H1 (cell line): ENCODE data around the gene TXN2. TPM values are rescaled to one million over a fixed set of nuclear protein-coding genes. Genes with fewer than 3 reads are reported as not detected.

ENCODE experiments used
- CTCF ChIA-PET: fragments of 300-600 bp; sonication (Branson Sonifier 250); formaldehyde crosslinking; loops from one replicate; lab custom pipeline; 2021; ENCODE audit not compliant: partially characterized antibody; lab: Charles Lee
- POLR2A ChIA-PET: fragments of 300-600 bp; sonication (Branson Sonifier 250); formaldehyde crosslinking; loops from one replicate; lab custom pipeline; 2021; ENCODE audit warnings: inconsistent platforms; ENCODE audit not compliant: partially characterized antibody; lab: Charles Lee
- DNase-seq, 2 experiments: peaks; one replicate each; pipeline versions ENCODE4 v3.0.0 to v3.0.0-alpha.2; 2010 to 2022; ENCODE audit warnings: low spot score in 2 of 2, low read depth in 1 of 2, mixed read lengths in 1 of 2
- FAIRE-seq: peaks from 2 replicates; lab custom pipeline; 2011; peaks lifted over from hg19 to GRCh38; lab: Jason Lieb, UNC
- H2AFZ ChIP-seq: 2 replicates; pipeline ENCODE4 v1.8.1; 2012; ENCODE audit warnings: low read length, inconsistent platforms
- H2AK5ac ChIP-seq: 2 replicates; pipeline ENCODE4 v1.6.1; 2013; ENCODE audit warnings: low read depth, low read length
- H2BK120ac ChIP-seq: replicated peaks from 2 replicates; pipeline ENCODE3; 2013; ENCODE audit warnings: low read depth, low read length, inconsistent platforms
- H2BK12ac ChIP-seq: 2 replicates; pipeline ENCODE4 v1.6.1; 2013; ENCODE audit warnings: low read depth, low read length
- H2BK15ac ChIP-seq: 2 replicates; pipeline ENCODE4 v1.6.1; 2013; ENCODE audit warnings: low read length
- H2BK20ac ChIP-seq: 2 replicates; pipeline ENCODE4 v1.6.1; 2013; ENCODE audit warnings: low read length
- H2BK5ac ChIP-seq: 2 replicates; pipeline ENCODE4 v1.6.1; 2013; ENCODE audit warnings: low read depth, low read length
- H3K14ac ChIP-seq: 2 replicates; pipeline ENCODE4 v1.6.1; 2013; ENCODE audit warnings: inconsistent platforms; ENCODE audit not compliant: insufficient read length
- H3K18ac ChIP-seq: 2 replicates; pipeline ENCODE4 v1.6.1; 2013; ENCODE audit warnings: low read length; ENCODE audit errors: extremely low read depth
- H3K23ac ChIP-seq: 2 replicates; pipeline ENCODE4 v1.6.1; 2013; ENCODE audit warnings: inconsistent platforms; ENCODE audit not compliant: insufficient read length
- H3K23me2 ChIP-seq: 2 replicates; pipeline ENCODE4 v1.6.1; 2013; ENCODE audit warnings: low read depth, low read length
- H3K27ac ChIP-seq: 2 replicates; pipeline ENCODE4 v1.6.1; 2011; ENCODE audit warnings: low read depth, low read length, inconsistent platforms
- H3K27me3 ChIP-seq, 4 experiments: replicated peaks in 1 of 4; 1 replicate in 1 of 4; 2 replicates in 3 of 4; pipeline versions ENCODE4 v1.6.1 to v1.8.1; 2011 to 2013; ENCODE audit warnings: low read length in 3 of 4, mild to moderate bottlenecking in 3 of 4, inconsistent platforms in 2 of 4, mixed read lengths in 2 of 4, moderate library complexity in 1 of 4; ENCODE audit not compliant: control insufficient read depth in 3 of 4, insufficient read depth in 3 of 4; ENCODE audit errors: extremely low read depth in 1 of 4
- H3K36me3 ChIP-seq, 4 experiments: 2 replicates each; pipeline versions ENCODE4 v1.6.1 to v1.8.1; 2011 to 2013; ENCODE audit warnings: mild to moderate bottlenecking in 4 of 4, low read length in 3 of 4, moderate library complexity in 2 of 4, control low read depth in 1 of 4, inconsistent platforms in 1 of 4; ENCODE audit not compliant: insufficient read depth in 4 of 4, control insufficient read depth in 2 of 4
- H3K4ac ChIP-seq: replicated peaks from 2 replicates; pipeline ENCODE3; 2013; ENCODE audit warnings: low read length, low read depth, mixed read lengths, inconsistent platforms; ENCODE audit not compliant: insufficient read length
- H3K4me1 ChIP-seq, 4 experiments: replicated peaks in 1 of 4; 1 replicate in 1 of 4; 2 replicates in 3 of 4; pipeline versions ENCODE4 v1.6.1 to v1.8.1; 2011 to 2013; ENCODE audit warnings: low read length in 3 of 4, inconsistent platforms in 2 of 4, mixed read lengths in 1 of 4; ENCODE audit not compliant: insufficient read depth in 4 of 4, control insufficient read depth in 3 of 4
- H3K4me2 ChIP-seq, 2 experiments: 2 replicates each; pipeline versions ENCODE4 v1.6.1 to v1.8.1; 2011 to 2013; ENCODE audit warnings: low read depth in 2 of 2, low read length in 2 of 2, control low read depth in 1 of 2, inconsistent platforms in 1 of 2, mild to moderate bottlenecking in 1 of 2; ENCODE audit not compliant: insufficient read depth in 1 of 2
- H3K4me3 ChIP-seq, 4 experiments: fragments of 200-600, 300-600 bp in 1 of 4; sonication (generic), shearing (Covaris generic), sonication (Bioruptor Twin) in 1 of 4; 2 replicates each; pipeline versions ENCODE4 v1.5.1 to v1.8.1; 2011 to 2016; ENCODE audit warnings: low read length in 4 of 4, low read depth in 3 of 4, control low read depth in 2 of 4, inconsistent platforms in 2 of 4, mild to moderate bottlenecking in 2 of 4, mixed read lengths in 1 of 4, moderate library complexity in 1 of 4; ENCODE audit not compliant: insufficient read depth in 2 of 4; ENCODE audit errors: extremely low read depth in 1 of 4
- H3K56ac ChIP-seq: replicated peaks from 2 replicates; pipeline ENCODE3; 2013; ENCODE audit warnings: low read depth, mild to moderate bottlenecking, mixed read lengths, low read length, inconsistent platforms; ENCODE audit not compliant: insufficient read length
- H3K79me1 ChIP-seq: 2 replicates; pipeline ENCODE4 v1.6.1; 2013; ENCODE audit warnings: low read depth, low read length, control low read depth
- H3K79me2 ChIP-seq, 2 experiments: 2 replicates each; pipeline versions ENCODE4 v1.6.1 to v1.8.1; 2012 to 2013; ENCODE audit warnings: low read length in 2 of 2, mild to moderate bottlenecking in 2 of 2, inconsistent platforms in 1 of 2; ENCODE audit not compliant: insufficient read depth in 2 of 2, control insufficient read depth in 1 of 2
- H3K9ac ChIP-seq, 4 experiments: replicated peaks in 1 of 4; 1 replicate in 1 of 4; 2 replicates in 3 of 4; pipeline versions ENCODE4 v1.6.1 to v1.8.1; 2011 to 2013; ENCODE audit warnings: low read depth in 3 of 4, low read length in 3 of 4, control low read depth in 2 of 4, mild to moderate bottlenecking in 2 of 4, moderate library complexity in 2 of 4, inconsistent platforms in 1 of 4; ENCODE audit errors: extremely low read depth in 1 of 4
- H3K9me3 ChIP-seq, 2 experiments: 2 replicates each; pipeline versions ENCODE4 v1.6.1 to v1.8.1; 2012 to 2013; ENCODE audit warnings: mild to moderate bottlenecking in 2 of 2, moderate library complexity in 2 of 2, control low read depth in 1 of 2, inconsistent platforms in 1 of 2, low read depth in 1 of 2, low read length in 1 of 2, mixed read lengths in 1 of 2; ENCODE audit not compliant: insufficient read depth in 2 of 2
- H4K20me1 ChIP-seq, 2 experiments: replicated peaks in 1 of 2; 2 replicates each; pipeline versions ENCODE3 to v1.8.1; 2011 to 2013; ENCODE audit warnings: inconsistent platforms in 2 of 2, low read length in 2 of 2, mild to moderate bottlenecking in 1 of 2; ENCODE audit not compliant: insufficient read depth in 2 of 2, control insufficient read depth in 1 of 2
- H4K5ac ChIP-seq: 2 replicates; pipeline ENCODE4 v1.6.1; 2013; ENCODE audit warnings: low read length, low read depth, mixed read lengths, inconsistent platforms; ENCODE audit not compliant: insufficient read length
- H4K8ac ChIP-seq: 2 replicates; pipeline ENCODE4 v1.8.0; 2013; ENCODE audit warnings: mild to moderate bottlenecking, moderate library complexity, low read length, inconsistent platforms; ENCODE audit not compliant: insufficient read depth; ENCODE audit errors: extremely low read depth
- H4K91ac ChIP-seq: replicated peaks from 2 replicates; pipeline ENCODE3; 2013; ENCODE audit warnings: low read length, mixed read lengths, inconsistent platforms; ENCODE audit not compliant: insufficient read length
- GABPA ChIP-seq: IDR thresholded peaks from 2 replicates; pipeline ENCODE4 v1.6.1; 2011; ENCODE audit warnings: mild to moderate bottlenecking, low read length, moderate library complexity, borderline replicate concordance; ENCODE audit not compliant: insufficient read depth
- KDM1A ChIP-seq: fragments of 200-600, 300-600 bp; sonication (generic); IDR thresholded peaks from 2 replicates; pipeline ENCODE4 v1.7.1; 2016; ENCODE audit warnings: mild to moderate bottlenecking, low read length, borderline replicate concordance
- SAP30 ChIP-seq: fragments of 300-600 bp; sonication (generic); IDR thresholded peaks from 2 replicates; pipeline ENCODE4 v1.7.1; 2012; ENCODE audit warnings: low read length, moderate library complexity, mild to moderate bottlenecking, inconsistent platforms; ENCODE audit not compliant: insufficient read depth, insufficient replicate concordance
- SIN3A ChIP-seq, 2 experiments: IDR thresholded peaks in 1 of 2; conservative IDR thresholded peaks in 1 of 2; 2 replicates each; pipeline ENCODE4 v1.6.1; 2011 to 2012; ENCODE audit warnings: low read length in 2 of 2, improper control_type of control experiment in 1 of 2, low read depth in 1 of 2, mild to moderate bottlenecking in 1 of 2
- WGBS, 2 experiments: shearing (Covaris generic) in 1 of 2; methylation state at CpG; one replicate each; pipeline versions ENCODE4 v1.1.6 to v1.1.7; 2013 to 2015; ENCODE audit warnings: low lambda C conversion rate in 2 of 2, mixed read lengths in 2 of 2, inconsistent platforms in 1 of 2, low coverage in 1 of 2, missing lambda C conversion rate in 1 of 2; ENCODE audit not compliant: insufficient replicate concordance in 2 of 2, insufficient coverage in 1 of 2, insufficient read length in 1 of 2; ENCODE audit errors: extremely low coverage in 1 of 2, missing lambda C conversion rate in 1 of 2; 5-methylcytosine and 5-hydroxymethylcytosine counted together
- polyA plus RNA-seq, 7 experiments: library from polyadenylated mRNA; depleted of rRNA in 3 of 7; stranded (reverse) in 5 of 7; unstranded in 2 of 7; fragments of >200 nt in 5 of 7; fragments of 200-250 nt in 2 of 7; gene quantifications; 1 replicate in 5 of 7; 2 replicates in 1 of 7; 4 replicates in 1 of 7; pipeline versions ENCODE4 v1.2.1 to v1.2.3, GENCODE V29; 2011 to 2013; ENCODE audit warnings: missing spikeins in 2 of 7, mixed read lengths in 2 of 7
- total RNA-seq: library from RNA; stranded (reverse); fragmentation: NEBNext Ultra II Directional; extraction: Animal tissue kit (Norgen Biotek cat#: 25700); gene quantifications from 2 replicates; pipeline ENCODE4 v1.2.1, GENCODE V29; 2021

Gene TXN2
- total and polyA plus RNA-seq, 2 of the 8 experiments (the other 6 are each of a cell fraction or from before 2014, with no cell fraction given), result 47.5 to 116 TPM

GRCh38 chr22:36528341-36528740 lies 46.9 kb upstream of the TXN2 start:
- H4K20me1 ChIP-seq, result no peaks in the 10 kb centered on the region
- no peak overlapping the region for H3K14ac ChIP-seq
- no peak overlapping the region for H2BK20ac ChIP-seq
- 14% methylated on average over 8 of the region's 8 CpGs; no CpG with 5 or more reads in 1 of the 2 experiments for WGBS, 2 experiments
- peak overlapping the region; percentile 74 for H3K27ac ChIP-seq
- peak overlapping the region; percentile 40 for H4K91ac ChIP-seq
- H2AFZ ChIP-seq, result no peak overlapping the region
- peak overlapping the region; percentile 41 for H2BK5ac ChIP-seq
- H3K27me3 ChIP-seq, result no peaks in the 10 kb centered on the region
- H3K56ac ChIP-seq, result no peak overlapping the region
- no peak overlapping the region for H2AK5ac ChIP-seq
- no peak overlapping the region for H3K23ac ChIP-seq
- peak overlapping the region; percentile 71 to 76 for H3K4me2 ChIP-seq
- POLR2A ChIA-PET, result interaction anchor here (0.6 to 3.9 kb wide), 16 partner anchors 11 to 524 kb away, joined by 3 to 33 read pairs (median 4); partner anchors contain the start of gene FOXRED2
- no peaks in the 10 kb centered on the region; a peak in 1 of 7 replicates for H3K4me1 ChIP-seq
- DNase-seq (no peak), FAIRE-seq (no peak)
- peak overlapping the region; percentile 84 to 94 (median 91) for H3K9ac ChIP-seq
- H3K23me2 ChIP-seq, result peaks cover 8% of the 10 kb centered on the region; the same call in 1 of the 2 replicates
- H2BK12ac ChIP-seq, result peak overlapping the region; percentile 35; the same call in 1 of the 2 replicates
- H2BK120ac ChIP-seq, result no peak overlapping the region
- H3K4ac ChIP-seq, result no peak overlapping the region
- H3K79me1 ChIP-seq, result peaks cover 2% of the 10 kb centered on the region; the same call in 1 of the 2 replicates
- 0 out of 4 replicates have a peak, but pooled peaks of 1 of the 2 experiments have one; percentile 29 for TF ChIP-seq SIN3A (conservative IDR thresholded peaks at IDR 0.05 in 1 of 2, IDR thresholded peaks at IDR 0.05 in 1 of 2; ENCODE audit: low read depth in 1 of 2, low read length in 2 of 2)
- TF ChIP-seq KDM1A, result no peak
- peak; percentile 71 for TF ChIP-seq SAP30
- TF ChIP-seq GABPA, result no peak
- peak overlapping the region; percentile 91 to 98 (median 94) for H3K4me3 ChIP-seq
- no peak overlapping the region for H4K5ac ChIP-seq
- no peaks in the 10 kb centered on the region for H3K9me3 ChIP-seq
- H3K79me2 ChIP-seq, result peaks cover 11 to 27% of the 10 kb centered on the region in 2 experiments
- H2BK15ac ChIP-seq, result no peak overlapping the region
- CTCF ChIA-PET, result interaction anchor here (1.0 to 1.3 kb wide), 4 partner anchors 17 to 778 kb away, joined by 3 to 5 read pairs (median 3); no protein-coding TSS in a partner anchor
- no peak overlapping the region for H4K8ac ChIP-seq
- peaks cover 15 to 37% (median 29%) of the 10 kb centered on the region in 4 experiments for H3K36me3 ChIP-seq
- no peak overlapping the region for H3K18ac ChIP-seq
